ENCODE results near the gene CDK5RAP2. TPM values are rescaled to one million over a fixed set of nuclear protein-coding genes. Genes with fewer than 3 reads are reported as not detected.

Gene CDK5RAP2
- total and polyA plus RNA-seq, 10 of the 15 experiments (the other 5 are each of a cell fraction or from before 2014, with no cell fraction given): 16.2 to 53.5 (median 34.5) TPM

- no peak for TF ChIP-seq NKRF (conservative IDR thresholded peaks at IDR 0.05)
Measured at GRCh38 chr9:120628207-120628924, 48.4 kb upstream of the CDK5RAP2 start (continued).

- SMC1A ChIA-PET (ENCODE audit: uncharacterized antibody, unreplicated experiment): no interaction called here
- TF ChIP-seq ELK1 (IDR thresholded peaks at IDR 0.05; ENCODE audit: low read depth, low read length) (no peak), ZBTB33 (IDR thresholded peaks at IDR 0.05) (no peak), MTA2 (IDR thresholded peaks at IDR 0.05; ENCODE audit: low read depth) (no peak), NR2C1 (IDR thresholded peaks at IDR 0.05) (no peak), TCF7 (IDR thresholded peaks at IDR 0.05; ENCODE audit: borderline replicate concordance) (no peak), POLR2A (IDR thresholded peaks at IDR 0.05; ENCODE audit: low read depth, low read length) (no peak), MEF2B (IDR thresholded peaks at IDR 0.05; ENCODE audit: partially characterized antibody, poor library complexity, severe bottlenecking) (no peak), TCF3 (IDR thresholded peaks at IDR 0.05; ENCODE audit: borderline replicate concordance, insufficient read depth, low read depth, low read length) (no peak), RUNX3 (IDR thresholded peaks at IDR 0.05; ENCODE audit: low read length) (no peak), RBBP5 (conservative IDR thresholded peaks at IDR 0.05) (no peak), RFX5 (IDR thresholded peaks at IDR 0.05; ENCODE audit: low read depth, low read length) (no peak), ZNF384 (IDR thresholded peaks at IDR 0.05; ENCODE audit: borderline replicate concordance, low read depth, low read length) (no peak), ZBTB11 (CRISPR knock-in tag; IDR thresholded peaks at IDR 0.05) (no peak), ZNF622 (IDR thresholded peaks at IDR 0.05) (no peak), GATAD2B (conservative IDR thresholded peaks at IDR 0.05; ENCODE audit: low read depth) (no peak)
Measured at GRCh38 chr9:120627073-120627472, 47.1 kb upstream of the CDK5RAP2 start.

More at GRCh38 chr9:120627073-120627472, 47.1 kb upstream of the CDK5RAP2 start:
- intact Hi-C loops (cut with micrococcal nuclease; ENCODE audit: unreplicated experiment) (no loop called here), in situ Hi-C loops (cut with MboI) (no loop called here)
- H3K79me2 ChIP-seq (ENCODE audit: control insufficient read depth, insufficient read depth, low read length): no peaks in the 10 kb centered on the region
- RAD21 ChIA-PET (ENCODE audit: unreplicated experiment): no interaction called here
- no peak for DNase-seq (ENCODE audit: low read depth, low spot score)
- H3K27me3 ChIP-seq (replicated peaks in 1 of 2; ENCODE audit: control insufficient read depth in 2 of 2, insufficient read depth in 2 of 2, low read length in 1 of 2): no peaks in the 10 kb centered on the region
- H3K9me3 ChIP-seq (replicated peaks; ENCODE audit: control insufficient read depth, insufficient read depth, low read length): no peaks in the 10 kb centered on the region
- H3K4me3 ChIP-seq: no peak overlapping the region
- ATAC-seq: no peak
- WGBS (ENCODE audit: insufficient coverage, insufficient replicate concordance, low lambda C conversion rate, missing lambda C conversion rate): 93% methylated on average over 2 of the region's 2 CpGs
- no peak overlapping the region for H3K27ac ChIP-seq (ENCODE audit: control insufficient read depth, insufficient read depth)
- POLR2A ChIA-PET: no interaction called here
- no peaks in the 10 kb centered on the region for H3K36me3 ChIP-seq (ENCODE audit: control insufficient read depth in 2 of 2, insufficient read depth in 2 of 2, low read length in 1 of 2)
- H3K4me2 ChIP-seq (ENCODE audit: control insufficient read depth, insufficient read depth): no peak overlapping the region
- H4K20me1 ChIP-seq (ENCODE audit: control insufficient read depth, insufficient read depth): no peaks in the 10 kb centered on the region
- no TSS peak for BruUV-seq (replicated peaks)
- no peak for FAIRE-seq
- no peak overlapping the region for H2AFZ ChIP-seq (ENCODE audit: control insufficient read depth, low read depth, low read length)
- CTCF ChIA-PET: no interaction called here
- no peak overlapping the region for H3K9ac ChIP-seq (ENCODE audit: control insufficient read depth, insufficient read depth, low read length)
- no peaks in the 10 kb centered on the region for H3K4me1 ChIP-seq (ENCODE audit: control insufficient read depth, insufficient read depth, low read length)
